Osteocyte (in vitro differentiated cells): ENCODE measurements around the gene MSANTD1. TPM values are rescaled to one million over a fixed set of nuclear protein-coding genes. Genes with fewer than 3 reads are reported as not detected.

ENCODE experiments used
- DNase-seq: peaks from one replicate; pipeline ENCODE4 v3.0.0; 2021; ENCODE audit warnings: mixed read lengths; ENCODE audit not compliant: unreplicated experiment; ENCODE audit errors: extremely low spot score
- H3K27ac Mint-ChIP-seq: one replicate; pipeline ENCODE4 v1.8.0; 2021; ENCODE audit warnings: mild to moderate bottlenecking, mixed read lengths; ENCODE audit not compliant: unreplicated experiment
- H3K27me3 Mint-ChIP-seq: one replicate; pipeline ENCODE4 v1.8.0; 2021; ENCODE audit warnings: mixed read lengths; ENCODE audit not compliant: unreplicated experiment
- H3K36me3 Mint-ChIP-seq: one replicate; pipeline ENCODE4 v1.8.0; 2021; ENCODE audit warnings: mixed read lengths; ENCODE audit not compliant: unreplicated experiment
- H3K4me1 Mint-ChIP-seq: one replicate; pipeline ENCODE4 v1.8.0; 2021; ENCODE audit warnings: mixed read lengths; ENCODE audit not compliant: unreplicated experiment
- H3K4me3 Mint-ChIP-seq: one replicate; pipeline ENCODE4 v1.8.0; 2021; ENCODE audit warnings: mild to moderate bottlenecking, moderate library complexity, mixed read lengths; ENCODE audit not compliant: unreplicated experiment
- H3K9me3 Mint-ChIP-seq: one replicate; pipeline ENCODE4 v1.8.0; 2021; ENCODE audit warnings: mixed read lengths; ENCODE audit not compliant: unreplicated experiment
- CTCF ChIP-seq: fragments of 200-600 bp; sonication (generic); IDR thresholded peaks from 2 replicates; pipeline ENCODE4 v1.5.0; 2021; ENCODE audit warnings: antibody characterized with exemption, mild to moderate bottlenecking, moderate library complexity
- total RNA-seq: library from RNA; stranded (reverse); gene quantifications from 2 replicates; pipeline ENCODE4 v1.2.1, GENCODE V29; 2021

The MSANTD1 gene
- total RNA-seq, 1 donor from 2014 or later: 0.83 TPM

GRCh38 chr4:3256230-3257102 lies 7.5 kb downstream of the MSANTD1 start:
- Mint-ChIP-seq H3K27ac (no peak overlapping the region), H3K4me1 (no peaks in the 10 kb centered on the region), H3K9me3 (no peaks in the 10 kb centered on the region), H3K27me3 (no peaks in the 10 kb centered on the region), H3K36me3 (no peaks in the 10 kb centered on the region), H3K4me3 (no peak overlapping the region)
- peak; percentile 64 for DNase-seq
- no peak for TF ChIP-seq CTCF

- DNase-seq: peak; percentile 79
- no peaks in the 10 kb centered on the region for H3K4me1 Mint-ChIP-seq
- H3K4me3 Mint-ChIP-seq: no peak overlapping the region
- no peaks in the 10 kb centered on the region for H3K36me3 Mint-ChIP-seq
- H3K27ac Mint-ChIP-seq: no peak overlapping the region
- no peak for TF ChIP-seq CTCF
- no peaks in the 10 kb centered on the region for H3K27me3 Mint-ChIP-seq
- no peaks in the 10 kb centered on the region for H3K9me3 Mint-ChIP-seq
These were observed 8.2 kb downstream of the MSANTD1 start for GRCh38 chr4:3257103-3257555.

- Mint-ChIP-seq H3K27me3 (no peaks in the 10 kb centered on the region), H3K27ac (no peak overlapping the region), H3K4me1 (no peaks in the 10 kb centered on the region), H3K36me3 (no peaks in the 10 kb centered on the region), H3K9me3 (no peaks in the 10 kb centered on the region), H3K4me3 (no peak overlapping the region)
- TF ChIP-seq CTCF: no peak
- peak; percentile 81 for DNase-seq
These were observed 8.9 kb downstream of the MSANTD1 start for GRCh38 chr4:3257556-3258482.

GRCh38 chr4:3261411-3262207 lies 12.7 kb downstream of the MSANTD1 start:
- Mint-ChIP-seq H3K36me3 (no peaks in the 10 kb centered on the region), H3K27me3 (peaks cover 2% of the 10 kb centered on the region), H3K27ac (no peak overlapping the region), H3K4me1 (no peaks in the 10 kb centered on the region), H3K4me3 (no peak overlapping the region), H3K9me3 (no peaks in the 10 kb centered on the region)
- TF ChIP-seq CTCF: no peak
- DNase-seq: peak; percentile 83
